BE2C (cell line): ENCODE data around the gene GAS7.

Source experiments
- DNase-seq: peaks from one replicate; pipeline ENCODE4 v3.0.0-alpha.2; 2020
- H3K27me3 ChIP-seq: fragments of 250-450 bp; sonication (Bioruptor Pico); 2 replicates; pipeline ENCODE4 v1.5.1; 2020; ENCODE audit warnings: mild to moderate bottlenecking
- H3K36me3 ChIP-seq: fragments of 250-450 bp; sonication (Bioruptor Pico); 2 replicates; pipeline ENCODE4 v1.5.1; 2020; ENCODE audit warnings: mild to moderate bottlenecking
- H3K4me1 ChIP-seq: fragments of 250-450 bp; sonication (Bioruptor Pico); 2 replicates; pipeline ENCODE4 v1.5.1; 2020
- H3K4me3 ChIP-seq: 2 replicates; pipeline ENCODE4 v1.5.1; 2011; ENCODE audit warnings: low read depth, low read length
- H3K9me3 ChIP-seq: fragments of 250-450 bp; sonication (Bioruptor Pico); 2 replicates; pipeline ENCODE4 v1.5.1; 2020
- TF ChIP-seq, protein P1 (sequence below): IDR thresholded peaks from 2 replicates; pipeline ENCODE4 v1.5.1; 2012; ENCODE audit warnings: mild to moderate bottlenecking, low read depth, low read length

GAS7 gene

DNA sequence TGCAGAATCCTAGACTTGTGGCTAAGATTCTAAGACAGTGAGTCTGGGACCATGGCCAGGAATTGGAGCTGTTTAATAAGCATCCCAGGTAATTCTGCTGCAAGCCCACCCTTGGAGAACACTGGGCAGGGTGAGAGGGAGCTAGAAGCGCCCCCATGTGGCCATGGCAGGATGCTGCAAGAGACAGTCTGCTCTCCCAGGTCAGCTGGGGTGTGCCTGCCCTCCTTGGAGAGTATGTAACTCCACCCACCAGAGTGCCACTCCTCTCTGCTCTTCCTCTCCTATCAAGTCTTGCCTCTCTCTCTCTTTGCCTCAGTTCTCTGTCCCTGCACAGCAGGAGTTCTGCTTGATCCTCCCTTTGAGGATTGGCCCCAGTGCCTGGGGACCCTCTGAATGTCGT lies 308.3 kb downstream of the GAS7 start:
- no peak for DNase-seq

DNA sequence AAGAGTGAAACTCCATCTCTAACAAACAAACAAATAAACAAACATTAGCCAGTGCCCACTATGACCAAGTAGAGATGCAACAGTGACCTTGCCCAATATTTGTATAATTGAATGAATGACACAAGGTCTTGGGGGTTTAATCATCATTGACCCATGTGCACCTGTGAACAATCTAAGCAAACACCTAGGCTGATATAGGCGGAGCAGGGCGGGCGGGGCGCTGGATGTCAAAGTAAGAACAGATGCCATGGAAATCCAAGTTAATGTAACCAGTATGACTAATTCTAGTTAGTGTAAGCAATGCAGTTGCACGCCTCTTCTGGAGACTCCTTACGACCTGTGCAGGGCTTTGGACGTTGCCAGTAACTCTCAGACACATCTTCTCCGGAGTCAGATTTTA lies 310.9 kb downstream of the GAS7 start:
- H3K4me3 ChIP-seq = no peak overlapping the region
- TF ChIP-seq, protein P1, sequence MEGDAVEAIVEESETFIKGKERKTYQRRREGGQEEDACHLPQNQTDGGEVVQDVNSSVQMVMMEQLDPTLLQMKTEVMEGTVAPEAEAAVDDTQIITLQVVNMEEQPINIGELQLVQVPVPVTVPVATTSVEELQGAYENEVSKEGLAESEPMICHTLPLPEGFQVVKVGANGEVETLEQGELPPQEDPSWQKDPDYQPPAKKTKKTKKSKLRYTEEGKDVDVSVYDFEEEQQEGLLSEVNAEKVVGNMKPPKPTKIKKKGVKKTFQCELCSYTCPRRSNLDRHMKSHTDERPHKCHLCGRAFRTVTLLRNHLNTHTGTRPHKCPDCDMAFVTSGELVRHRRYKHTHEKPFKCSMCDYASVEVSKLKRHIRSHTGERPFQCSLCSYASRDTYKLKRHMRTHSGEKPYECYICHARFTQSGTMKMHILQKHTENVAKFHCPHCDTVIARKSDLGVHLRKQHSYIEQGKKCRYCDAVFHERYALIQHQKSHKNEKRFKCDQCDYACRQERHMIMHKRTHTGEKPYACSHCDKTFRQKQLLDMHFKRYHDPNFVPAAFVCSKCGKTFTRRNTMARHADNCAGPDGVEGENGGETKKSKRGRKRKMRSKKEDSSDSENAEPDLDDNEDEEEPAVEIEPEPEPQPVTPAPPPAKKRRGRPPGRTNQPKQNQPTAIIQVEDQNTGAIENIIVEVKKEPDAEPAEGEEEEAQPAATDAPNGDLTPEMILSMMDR = no peak
- DNase-seq = no peak
- H3K9me3 ChIP-seq = no peaks in the 10 kb centered on the region
- H3K36me3 ChIP-seq = no peaks in the 10 kb centered on the region
- H3K4me1 ChIP-seq = no peaks in the 10 kb centered on the region
- no peaks in the 10 kb centered on the region for H3K27me3 ChIP-seq

More for the DNA sequence above, 308.3 kb downstream of the GAS7 start:
- H3K4me3 ChIP-seq = no peak overlapping the region
- H3K4me1 ChIP-seq = no peaks in the 10 kb centered on the region
- TF ChIP-seq, protein P1 = no peak
- no peaks in the 10 kb centered on the region for H3K9me3 ChIP-seq
- no peaks in the 10 kb centered on the region for H3K27me3 ChIP-seq
- no peaks in the 10 kb centered on the region for H3K36me3 ChIP-seq

DNA sequence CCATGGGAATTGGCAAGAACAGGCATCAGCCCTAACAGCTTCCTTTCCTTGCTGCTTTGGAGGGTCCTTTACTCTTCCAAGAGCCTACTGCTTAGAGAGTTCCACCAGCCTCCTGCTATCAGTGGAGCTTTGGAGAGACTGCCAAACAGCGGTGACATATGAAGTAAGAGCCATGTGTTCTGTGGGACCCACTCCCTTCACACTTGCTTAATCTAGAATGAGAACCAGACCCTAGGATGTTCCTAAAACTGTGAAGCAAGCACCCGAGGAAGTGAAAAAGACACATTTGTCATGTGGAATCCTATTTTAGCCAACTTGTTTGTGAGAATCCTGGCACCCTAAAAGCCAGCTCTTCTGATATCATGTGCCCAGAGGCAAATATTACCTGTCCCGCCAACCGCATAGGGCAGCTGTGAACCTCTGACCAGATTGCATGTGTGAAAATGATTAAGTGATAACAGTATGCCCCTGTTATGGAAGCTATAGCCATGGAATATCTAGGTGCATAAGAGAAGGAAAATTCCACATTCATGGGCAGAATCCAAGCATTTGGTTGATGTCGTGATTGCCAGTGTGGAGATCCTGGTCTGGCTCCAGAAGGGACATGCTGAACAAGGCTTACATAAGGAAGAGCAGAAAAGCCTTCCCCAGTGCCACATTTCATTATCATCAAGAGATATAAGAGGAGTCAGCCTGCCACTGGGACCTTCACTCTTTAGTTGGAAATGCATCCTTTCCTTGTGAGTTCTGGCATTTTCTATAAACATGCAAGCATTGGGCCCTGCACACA lies 312.1 kb downstream of the GAS7 start:
- no peak for DNase-seq
- Histone ChIP-seq H3K27me3 (no peaks in the 10 kb centered on the region), H3K4me1 (no peaks in the 10 kb centered on the region), H3K4me3 (no peak overlapping the region), H3K9me3 (no peaks in the 10 kb centered on the region), H3K36me3 (no peaks in the 10 kb centered on the region)
- TF ChIP-seq, protein P1 = no peak

DNA sequence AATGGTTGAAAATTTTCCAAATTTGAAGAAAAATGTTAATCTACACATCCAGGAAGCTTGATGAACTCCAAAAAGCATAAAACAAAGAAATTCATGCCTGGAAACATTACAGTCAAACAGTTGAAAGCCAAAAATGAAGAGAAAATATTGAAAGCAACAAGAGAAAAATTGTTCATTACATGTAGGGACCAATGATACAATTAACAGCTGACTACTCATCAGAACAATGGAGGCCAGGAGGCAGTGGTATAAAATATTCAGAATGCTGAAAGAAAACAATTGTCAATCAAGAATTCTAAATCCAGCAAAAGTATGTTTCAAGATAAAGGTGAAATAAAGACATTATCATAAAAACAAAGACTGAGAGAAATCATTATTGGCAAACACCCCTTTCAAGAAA lies 315.0 kb downstream of the GAS7 start:
- no peaks in the 10 kb centered on the region for H3K9me3 ChIP-seq
- H3K4me3 ChIP-seq = no peak overlapping the region
- DNase-seq = no peak
- no peaks in the 10 kb centered on the region for H3K4me1 ChIP-seq
- TF ChIP-seq, protein P1 = no peak
- no peaks in the 10 kb centered on the region for H3K36me3 ChIP-seq
- no peaks in the 10 kb centered on the region for H3K27me3 ChIP-seq

DNA sequence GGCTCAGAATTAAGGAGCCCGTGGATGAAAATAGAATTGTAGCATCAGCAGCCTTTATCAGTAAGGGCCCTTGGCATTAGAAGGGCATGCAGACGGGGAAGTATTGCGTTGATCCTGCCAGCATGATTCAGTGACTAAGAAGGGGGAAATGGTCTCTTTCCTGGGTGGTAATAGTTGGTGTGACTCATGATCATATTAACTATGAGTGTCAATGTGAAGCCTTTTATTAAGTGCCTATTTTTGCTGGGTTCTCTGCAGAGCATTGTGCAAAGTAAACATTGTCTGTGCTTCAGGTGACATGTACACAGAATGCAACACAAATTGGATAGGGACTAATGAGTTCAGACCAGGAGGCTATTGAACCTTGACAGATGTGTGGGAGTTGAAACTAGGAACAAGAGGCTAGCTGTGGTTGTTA lies 317.8 kb downstream of the GAS7 start:
- H3K9me3 ChIP-seq = no peaks in the 10 kb centered on the region
- H3K4me3 ChIP-seq = no peak overlapping the region
- no peaks in the 10 kb centered on the region for H3K36me3 ChIP-seq
- TF ChIP-seq, protein P1 = no peak
- no peak for DNase-seq
- H3K4me1 ChIP-seq = no peaks in the 10 kb centered on the region
- no peaks in the 10 kb centered on the region for H3K27me3 ChIP-seq

DNA sequence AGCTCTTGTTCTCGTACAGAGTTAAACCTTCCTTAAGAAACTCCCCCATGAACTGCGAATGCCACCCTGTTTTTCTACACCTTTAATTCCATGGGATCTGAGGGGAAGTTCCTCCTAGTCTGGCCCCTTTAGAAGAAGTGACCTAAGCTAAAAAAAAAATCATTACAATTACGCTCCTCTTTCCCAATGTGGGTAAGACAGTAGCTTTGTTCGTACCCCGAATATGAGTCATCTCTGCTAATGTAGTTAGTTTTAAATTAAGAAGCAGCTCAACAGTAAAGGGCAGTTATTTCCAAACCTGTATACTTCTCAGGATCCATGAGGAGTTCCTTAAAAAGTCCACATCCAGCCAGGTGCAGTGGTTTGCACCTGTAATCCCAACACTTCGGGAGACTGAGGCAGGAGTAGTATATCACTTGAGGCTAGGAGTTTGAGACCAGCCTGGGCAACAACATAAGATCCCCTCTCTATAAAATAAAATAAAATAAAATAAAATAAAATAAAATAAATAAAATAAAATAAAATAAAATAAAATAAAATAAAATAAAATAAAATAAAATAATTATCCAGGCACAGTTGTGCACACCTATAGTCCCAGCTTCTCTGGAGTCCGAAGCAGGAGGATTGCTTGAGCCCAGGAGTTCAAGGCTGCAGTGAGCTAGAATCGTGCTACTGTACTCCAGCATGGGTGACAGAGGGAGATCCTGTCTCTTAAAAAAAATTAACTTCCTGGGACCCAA lies 319.4 kb downstream of the GAS7 start:
- TF ChIP-seq, protein P1 = no peak
- no peak for DNase-seq
- no peaks in the 10 kb centered on the region for H3K9me3 ChIP-seq
- no peaks in the 10 kb centered on the region for H3K27me3 ChIP-seq
- no peaks in the 10 kb centered on the region for H3K36me3 ChIP-seq
- no peak overlapping the region for H3K4me3 ChIP-seq
- no peaks in the 10 kb centered on the region for H3K4me1 ChIP-seq
